LNCaP clone FGC (cell line): Measurements from ENCODE around the gene FGF22.
"Not testable (repeated sequence)": the region's sequence is repeated elsewhere in the genome, so short reads cannot be mapped to it uniquely, and the experiment has no call there.

Experiments used
- DNase-seq: peaks from one replicate; pipeline ENCODE4 v3.0.0-alpha.2; 2011; ENCODE audit warnings: low read depth
- H3K4me3 ChIP-seq: 2 replicates; pipeline ENCODE4 v1.5.1; 2011; ENCODE audit warnings: mild to moderate bottlenecking, low read depth, low read length, control low read depth
- TF ChIP-seq, protein P1 (sequence below): IDR thresholded peaks from 2 replicates; pipeline ENCODE4 v1.5.1; 2012; ENCODE audit warnings: mild to moderate bottlenecking; ENCODE audit not compliant: control insufficient read depth, insufficient read depth; ENCODE audit errors: extremely low read depth

Gene FGF22

DNA sequence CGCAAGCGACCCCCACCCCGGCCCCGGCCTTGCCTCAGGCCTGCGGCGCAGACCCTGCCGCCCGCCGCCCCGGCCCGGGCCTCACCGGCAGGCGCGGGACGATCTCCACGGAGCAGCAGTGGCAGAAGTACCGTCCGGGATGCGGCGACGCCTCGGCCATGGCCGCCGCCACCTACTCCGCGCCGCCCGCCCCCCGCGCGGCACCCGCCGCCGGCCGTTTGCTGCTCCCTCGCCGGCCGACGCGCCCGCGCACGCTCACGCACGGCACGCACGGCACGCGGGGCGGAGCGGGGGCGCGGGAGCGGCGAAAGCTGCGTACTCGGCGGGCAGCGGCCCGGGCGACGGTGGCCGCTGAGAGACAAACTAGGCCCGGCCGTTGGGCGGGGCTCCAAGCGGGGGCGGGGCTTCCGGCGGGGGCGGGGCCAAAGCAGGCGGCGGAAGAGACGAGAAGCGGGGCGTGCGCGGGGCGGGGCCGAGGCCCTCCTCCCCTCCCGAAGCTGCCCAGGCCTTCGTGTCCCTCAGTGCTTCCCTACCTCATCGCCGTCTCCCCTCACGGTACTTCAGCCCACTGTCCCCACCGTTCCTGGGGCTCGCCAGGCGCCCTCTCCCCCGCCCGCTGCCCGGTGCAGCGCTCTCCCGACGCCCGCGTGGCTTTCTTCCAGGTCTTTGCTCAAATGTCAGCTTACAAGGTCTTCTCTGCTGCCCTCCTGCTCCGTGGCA is 23.4 kb downstream of the FGF22 start, which contains the start of gene RNF126:
Gene RNF126, minus strand, starts transcription at position 253 of the 720 bp plus-strand sequence. Its CDS starts 93 bp downstream, at position 160.
- H3K4me3 ChIP-seq, result peak within 1 kb of the TSS; percentile 94
- TF ChIP-seq, protein P1, sequence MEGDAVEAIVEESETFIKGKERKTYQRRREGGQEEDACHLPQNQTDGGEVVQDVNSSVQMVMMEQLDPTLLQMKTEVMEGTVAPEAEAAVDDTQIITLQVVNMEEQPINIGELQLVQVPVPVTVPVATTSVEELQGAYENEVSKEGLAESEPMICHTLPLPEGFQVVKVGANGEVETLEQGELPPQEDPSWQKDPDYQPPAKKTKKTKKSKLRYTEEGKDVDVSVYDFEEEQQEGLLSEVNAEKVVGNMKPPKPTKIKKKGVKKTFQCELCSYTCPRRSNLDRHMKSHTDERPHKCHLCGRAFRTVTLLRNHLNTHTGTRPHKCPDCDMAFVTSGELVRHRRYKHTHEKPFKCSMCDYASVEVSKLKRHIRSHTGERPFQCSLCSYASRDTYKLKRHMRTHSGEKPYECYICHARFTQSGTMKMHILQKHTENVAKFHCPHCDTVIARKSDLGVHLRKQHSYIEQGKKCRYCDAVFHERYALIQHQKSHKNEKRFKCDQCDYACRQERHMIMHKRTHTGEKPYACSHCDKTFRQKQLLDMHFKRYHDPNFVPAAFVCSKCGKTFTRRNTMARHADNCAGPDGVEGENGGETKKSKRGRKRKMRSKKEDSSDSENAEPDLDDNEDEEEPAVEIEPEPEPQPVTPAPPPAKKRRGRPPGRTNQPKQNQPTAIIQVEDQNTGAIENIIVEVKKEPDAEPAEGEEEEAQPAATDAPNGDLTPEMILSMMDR, result no peak
- DNase-seq, result peak; percentile 59

DNA sequence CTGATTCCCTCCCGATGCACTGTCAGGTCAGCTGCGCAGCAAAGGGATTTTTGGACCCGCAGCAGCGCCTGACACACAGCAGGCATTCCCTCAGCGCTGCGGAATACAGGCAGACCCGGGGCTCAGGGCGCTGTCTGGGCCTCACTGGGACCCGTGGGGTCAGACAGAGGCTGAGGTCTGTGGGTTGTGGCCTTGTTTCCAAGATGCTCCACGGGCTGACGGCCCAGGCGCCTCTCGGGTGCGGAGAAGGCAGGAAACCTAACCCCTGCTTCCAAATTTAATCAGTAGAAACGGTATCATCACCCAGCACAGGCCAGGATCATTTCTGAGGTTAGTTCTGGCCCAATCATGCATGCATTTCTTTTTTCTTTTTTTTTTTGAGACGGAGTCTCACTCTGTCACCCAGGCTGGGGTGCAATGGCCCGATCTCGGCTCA is 24.0 kb downstream of the FGF22 start:
- H3K4me3 ChIP-seq, result peak overlapping the region; percentile 70
- no peak for DNase-seq
- TF ChIP-seq, protein P1, result no peak

DNA sequence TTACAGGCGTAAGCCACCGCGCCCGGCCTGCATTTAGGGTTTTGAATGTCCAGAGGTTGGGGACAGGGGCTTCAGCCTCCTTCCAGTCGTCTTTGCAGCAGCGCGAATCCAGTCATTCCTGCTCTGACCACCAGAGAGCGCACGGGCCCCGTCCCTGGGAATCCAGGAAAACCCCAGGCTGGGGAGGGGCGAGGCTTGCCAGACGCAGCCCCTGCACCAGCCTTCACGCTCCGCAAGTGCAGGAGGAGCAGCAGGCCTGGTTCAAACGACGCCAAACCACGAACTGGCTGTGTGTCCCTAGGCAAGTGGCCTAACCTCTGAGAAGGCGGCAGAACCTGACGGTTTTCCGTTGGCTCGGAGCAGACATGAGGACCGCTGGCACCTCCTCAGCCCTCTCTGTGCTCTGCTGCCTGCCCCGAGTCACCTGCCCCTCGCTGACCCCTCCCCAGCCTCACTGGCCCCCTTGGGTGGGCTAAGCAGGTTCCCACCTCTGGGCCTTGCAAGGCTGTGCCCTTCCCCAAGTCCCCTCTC is 25.3 kb downstream of the FGF22 start:
- TF ChIP-seq, protein P1, result peak; percentile 89
- no peak for DNase-seq
- H3K4me3 ChIP-seq, result no peak overlapping the region

DNA sequence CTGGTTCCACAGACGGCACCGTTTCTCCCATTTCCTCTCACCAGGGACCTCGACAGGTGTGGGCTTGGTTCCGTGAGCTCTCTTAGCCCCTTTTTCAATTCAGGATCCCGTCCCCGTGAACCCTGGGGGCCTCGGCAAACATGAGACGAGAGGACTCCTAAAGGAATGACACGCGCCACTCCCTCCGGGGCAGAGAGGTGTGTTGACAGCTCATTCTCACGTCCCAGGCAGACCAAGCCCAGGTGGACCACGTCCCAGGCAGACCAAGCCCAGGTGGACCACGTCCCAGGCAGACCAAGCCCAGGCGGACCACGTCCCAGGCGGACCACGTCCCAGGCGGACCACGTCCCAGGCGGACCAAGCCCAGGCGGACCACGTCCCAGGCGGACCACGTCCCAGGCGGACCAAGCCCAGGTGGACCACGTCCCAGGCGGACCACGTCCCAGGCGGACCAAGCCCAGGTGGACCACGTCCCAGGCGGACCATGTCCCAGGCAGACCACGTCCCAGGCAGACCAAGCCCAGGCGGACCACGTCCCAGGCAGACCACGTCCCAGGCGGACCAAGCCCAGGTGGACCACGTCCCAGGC is 27.4 kb downstream of the FGF22 start:
- H3K4me3 ChIP-seq, DNase-seq: not testable (repeated sequence)

DNA sequence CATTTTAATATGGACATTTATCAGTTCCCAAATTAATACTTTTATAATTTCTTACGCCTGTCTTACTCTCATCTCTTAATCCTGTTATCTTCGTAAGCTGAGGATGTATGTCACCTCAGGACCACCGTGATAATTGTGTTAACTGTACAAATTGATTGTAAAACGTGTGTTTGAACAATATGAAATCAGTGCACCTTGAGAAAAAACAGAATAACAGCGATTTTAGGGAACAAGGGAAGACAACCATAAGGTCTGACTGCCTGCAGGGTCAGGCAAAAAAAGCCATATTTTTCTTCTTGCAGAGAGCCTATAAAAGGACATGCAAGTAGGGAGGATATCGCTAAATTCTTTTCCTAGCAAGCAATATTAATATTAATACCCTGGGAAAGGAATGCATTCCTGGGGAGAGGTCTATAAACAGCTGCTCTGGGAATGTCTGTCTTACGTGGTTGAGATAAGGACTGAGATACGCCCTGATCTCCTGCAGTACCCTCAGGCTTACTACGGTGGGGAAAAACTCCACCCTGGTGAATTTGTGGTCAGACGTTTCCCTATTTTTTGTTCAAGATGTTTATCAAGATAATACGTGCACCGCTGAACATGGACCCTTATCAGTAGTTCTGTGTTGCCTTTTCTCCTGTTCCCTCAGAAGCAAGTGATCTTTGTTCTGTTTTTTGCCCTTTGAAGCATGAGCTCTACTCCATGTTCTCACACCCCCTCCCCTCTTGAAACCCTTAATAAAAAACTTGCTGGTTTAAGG is 29.2 kb downstream of the FGF22 start:
- not testable (repeated sequence) for H3K4me3 ChIP-seq, DNase-seq

DNA sequence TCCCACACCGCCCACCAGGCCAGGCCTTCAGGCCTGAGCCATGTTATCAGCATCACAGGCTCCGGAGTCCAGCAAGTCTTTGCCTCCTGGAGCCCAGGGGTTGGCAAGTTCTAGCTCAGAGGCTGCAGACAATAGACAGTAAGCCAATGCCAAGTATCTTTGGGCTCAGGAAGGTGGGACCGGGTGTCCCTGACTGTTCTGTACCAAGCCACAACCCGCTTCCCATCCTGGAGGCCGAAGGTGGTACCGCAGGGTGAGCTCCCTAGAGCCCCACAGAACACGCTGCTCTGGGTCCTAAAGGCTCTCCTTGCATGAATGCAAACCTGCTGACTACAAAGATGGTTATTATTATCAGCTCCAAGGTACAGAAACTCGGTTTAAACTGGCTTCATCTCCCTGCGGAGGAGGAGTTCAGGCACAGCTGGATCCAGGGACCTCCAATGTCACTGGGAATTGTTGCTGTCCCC is 31.0 kb downstream of the FGF22 start:
- TF ChIP-seq, protein P1, result no peak
- H3K4me3 ChIP-seq, result no peak overlapping the region
- no peak for DNase-seq

DNA sequence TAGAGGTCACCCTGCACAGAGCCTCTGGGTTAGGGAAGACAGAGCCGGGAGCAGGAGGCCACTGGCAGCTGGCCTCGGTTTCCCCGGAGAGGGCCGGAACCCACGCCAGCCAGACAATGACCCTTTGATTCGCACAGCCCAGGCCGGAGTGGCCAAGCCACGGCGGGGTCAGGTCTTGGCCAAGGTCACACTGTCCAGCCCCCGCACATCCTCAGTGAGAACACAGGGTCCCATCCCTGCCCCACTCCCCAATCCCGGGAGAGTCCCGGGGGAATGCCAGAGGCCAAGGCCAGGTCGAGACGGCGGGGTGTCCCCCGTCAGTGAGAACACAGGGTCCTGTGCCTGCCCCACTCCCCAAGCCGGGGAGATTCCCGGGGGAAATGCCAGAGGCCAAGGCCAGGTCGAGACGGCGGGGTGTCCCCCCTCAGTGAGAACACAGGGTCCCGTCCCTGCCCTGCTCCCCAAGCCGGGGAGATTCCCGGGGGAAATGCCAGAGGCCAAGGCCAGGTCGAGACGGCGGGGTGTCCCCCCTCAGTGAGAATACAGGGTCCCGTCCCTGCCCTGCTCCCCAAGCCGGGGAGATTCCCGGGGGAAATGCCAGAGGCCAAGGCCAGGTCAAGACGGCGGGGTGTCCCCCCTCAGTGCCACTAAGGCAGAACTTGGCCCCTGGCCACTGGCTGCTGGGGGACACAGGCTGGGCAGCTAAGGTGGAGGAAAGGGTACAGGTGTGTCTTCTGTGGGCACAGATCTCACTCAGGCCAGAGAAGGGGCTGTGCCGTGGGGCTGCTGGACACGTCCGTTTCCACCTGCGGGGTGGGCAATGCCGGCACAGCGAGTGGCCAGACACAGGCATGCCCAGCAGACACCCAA is 34.8 kb downstream of the FGF22 start:
- no peak overlapping the region for H3K4me3 ChIP-seq
- DNase-seq, result no peak
- TF ChIP-seq, protein P1, result no peak
